ENCODE results near the gene SCD5.

SCD5 gene

GRCh38 chr4:82746705-82747574, 51.7 kb downstream of the SCD5 start:
- no peak for TF ChIP-seq CTCF (IDR thresholded peaks at IDR 0.05)

- TF ChIP-seq CTCF (IDR thresholded peaks at IDR 0.05): no peak
Observed at GRCh38 chr4:82745173-82745842, 53.3 kb downstream of the SCD5 start.

- no peak for TF ChIP-seq CTCF (IDR thresholded peaks at IDR 0.05)
Observed at GRCh38 chr4:82744284-82744968, 54.2 kb downstream of the SCD5 start.

- no peak for TF ChIP-seq CTCF (IDR thresholded peaks at IDR 0.05)
Observed at GRCh38 chr4:82741188-82741587, 57.4 kb downstream of the SCD5 start.

- TF ChIP-seq CTCF (IDR thresholded peaks at IDR 0.05): peak; percentile 99
Observed at GRCh38 chr4:82739287-82740190, 59.1 kb downstream of the SCD5 start.

GRCh38 chr4:82737354-82737753, 61.2 kb downstream of the SCD5 start:
- no peak for TF ChIP-seq CTCF (IDR thresholded peaks at IDR 0.05)

- no peak for TF ChIP-seq CTCF (IDR thresholded peaks at IDR 0.05)
Observed at GRCh38 chr4:82733636-82734035, 65.0 kb downstream of the SCD5 start.

Data from LNCAP (cell line).